HG03095 (cell line): ENCODE measurements around the gene C2CD4D.
"Not testable (repeated sequence)": the region's sequence is repeated elsewhere in the genome, so short reads cannot be mapped to it uniquely, and the experiment has no call there.

Experiments
- ATAC-seq: cut with Tn5 transposase; IDR thresholded peaks from one replicate; pipeline ENCODE4 v1.9.1; 2021; ENCODE audit warnings: moderate library complexity; ENCODE audit not compliant: unreplicated experiment

C2CD4D gene

GRCh38 chr1:151839457-151840403 lies at the start of gene C2CD4D:
Gene C2CD4D (minus strand): TSS chr1:151839820. CDS start chr1:151838989, 831 bp downstream.
- ATAC-seq, result no peak

GRCh38 chr1:151888972-151889570 lies 49.5 kb upstream of the C2CD4D start:
- ATAC-seq, result no peak

DNA sequence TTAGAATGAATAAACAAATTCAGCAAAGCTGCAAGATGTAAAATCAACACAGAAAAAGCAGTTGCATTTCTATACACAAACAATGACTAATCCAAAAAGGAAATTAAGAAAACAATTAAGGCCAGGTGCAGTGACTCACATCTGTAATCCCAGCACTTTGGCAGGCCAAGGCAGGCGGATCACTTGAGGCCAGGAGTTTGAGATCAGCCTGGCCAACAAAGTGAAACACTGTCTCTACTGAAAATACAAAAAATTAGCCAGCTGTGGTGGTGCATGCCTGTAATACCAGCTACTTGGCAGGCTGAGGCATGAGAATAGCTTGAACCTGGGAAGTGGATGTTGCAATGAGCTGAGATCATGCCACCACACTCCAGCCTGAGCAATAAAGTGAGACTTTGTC lies 47.4 kb upstream of the C2CD4D start:
- ATAC-seq, result no peak

- ATAC-seq, result no peak
Observed at GRCh38 chr1:151885479-151885878, 45.9 kb upstream of the C2CD4D start.

DNA sequence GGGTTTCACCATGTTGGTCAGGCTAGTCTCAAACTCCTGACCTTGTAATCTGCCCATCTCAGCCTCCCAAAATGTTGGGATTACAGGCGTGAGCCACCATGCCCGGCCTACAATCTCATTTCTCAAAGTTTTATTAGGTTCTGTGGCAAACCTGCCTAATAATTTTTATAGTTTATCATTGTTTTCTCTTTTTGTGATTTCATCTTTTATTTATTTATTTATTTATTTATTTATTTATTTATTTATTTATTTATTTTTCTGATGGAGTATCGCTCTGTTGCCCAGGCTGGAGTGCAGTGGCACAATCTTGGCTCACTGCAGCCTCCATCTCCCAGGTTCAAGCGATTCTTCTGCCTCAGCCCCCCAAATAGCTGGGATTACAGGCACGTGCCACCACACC lies 45.3 kb upstream of the C2CD4D start:
- not testable (repeated sequence) for ATAC-seq

DNA sequence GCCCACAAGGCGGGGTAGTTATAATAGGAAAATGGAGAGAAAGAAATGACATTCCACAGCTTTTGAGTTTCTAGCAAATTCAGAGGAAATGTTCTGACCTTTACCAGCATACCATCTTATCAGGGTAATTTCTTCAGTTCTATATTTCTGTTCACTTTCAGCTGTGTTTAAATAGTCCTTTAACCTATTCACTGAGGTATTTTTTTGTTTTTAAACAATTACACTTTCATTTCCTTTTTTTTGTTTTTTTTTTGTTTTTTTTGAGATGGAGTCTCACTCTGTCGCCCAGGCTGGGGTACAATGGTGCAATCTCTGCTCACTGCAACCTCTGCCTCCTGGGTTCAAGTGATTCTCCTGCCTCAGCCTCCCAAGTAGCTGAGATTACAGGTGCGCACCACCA lies 44.8 kb upstream of the C2CD4D start:
- ATAC-seq, result not testable (repeated sequence)

GRCh38 chr1:151883898-151884297 lies 44.3 kb upstream of the C2CD4D start:
- ATAC-seq, result not testable (repeated sequence)

DNA sequence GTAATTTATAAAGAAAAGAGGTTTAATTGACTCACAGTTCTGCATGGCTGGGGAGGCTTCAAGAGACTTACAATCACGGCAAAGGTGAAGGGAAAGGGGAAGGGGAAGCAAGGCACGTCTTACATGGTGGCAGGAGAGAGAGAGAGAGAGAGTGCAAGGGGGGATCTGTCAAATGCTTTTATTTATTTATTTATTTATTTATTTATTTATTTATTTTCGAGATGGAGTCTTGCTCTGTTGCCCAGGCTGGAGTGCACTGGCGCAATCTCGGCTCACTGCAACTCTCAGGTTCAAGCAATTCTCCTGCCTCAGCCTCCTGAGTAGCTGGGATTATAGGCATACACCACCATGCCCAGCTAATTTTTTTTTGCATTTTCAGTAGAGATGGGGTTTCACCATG lies 43.3 kb upstream of the C2CD4D start:
- ATAC-seq, result not testable (repeated sequence)

DNA sequence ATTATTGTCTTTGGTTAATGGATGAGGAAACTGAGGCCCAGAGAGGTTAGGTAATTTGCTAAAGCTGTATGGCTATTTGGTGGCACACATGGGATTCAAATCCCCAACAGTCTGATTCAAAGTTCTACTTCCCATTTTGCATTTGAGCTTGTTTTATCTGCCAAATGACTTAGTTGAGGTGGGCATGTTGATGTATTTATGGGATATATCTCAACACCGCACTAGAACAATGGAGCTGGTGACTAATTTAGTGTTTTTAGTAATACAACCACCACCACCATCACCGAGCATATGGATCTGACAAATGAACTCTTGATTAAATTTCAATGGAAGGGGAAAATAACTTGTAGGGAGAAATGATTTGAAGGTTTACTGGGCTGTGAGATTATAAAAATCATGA lies 42.8 kb upstream of the C2CD4D start:
- no peak for ATAC-seq

- no peak for ATAC-seq
Observed at GRCh38 chr1:151881479-151881878, 41.9 kb upstream of the C2CD4D start.

GRCh38 chr1:151875419-151876097 lies 35.9 kb upstream of the C2CD4D start:
- no peak for ATAC-seq

DNA sequence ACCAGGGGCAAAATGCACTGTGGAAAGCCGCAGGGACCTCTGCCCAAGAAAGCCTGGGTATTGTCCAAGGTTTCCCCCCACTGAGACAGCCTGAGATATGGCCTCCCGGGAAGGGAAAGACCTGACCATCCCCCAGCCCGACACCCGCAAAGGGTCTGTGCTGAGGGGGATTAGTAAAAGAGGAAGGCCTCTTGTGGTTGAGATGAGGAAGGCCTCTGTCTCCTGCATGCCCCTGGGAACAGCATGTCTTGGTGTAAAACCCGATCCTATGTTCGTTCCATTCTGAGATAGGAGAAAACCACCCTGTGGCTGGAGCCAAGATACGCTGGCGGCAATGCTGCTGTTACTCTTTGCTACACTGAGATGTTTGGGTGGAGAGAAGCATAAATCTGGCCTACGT lies 33.2 kb upstream of the C2CD4D start:
- ATAC-seq, result not testable (repeated sequence)

DNA sequence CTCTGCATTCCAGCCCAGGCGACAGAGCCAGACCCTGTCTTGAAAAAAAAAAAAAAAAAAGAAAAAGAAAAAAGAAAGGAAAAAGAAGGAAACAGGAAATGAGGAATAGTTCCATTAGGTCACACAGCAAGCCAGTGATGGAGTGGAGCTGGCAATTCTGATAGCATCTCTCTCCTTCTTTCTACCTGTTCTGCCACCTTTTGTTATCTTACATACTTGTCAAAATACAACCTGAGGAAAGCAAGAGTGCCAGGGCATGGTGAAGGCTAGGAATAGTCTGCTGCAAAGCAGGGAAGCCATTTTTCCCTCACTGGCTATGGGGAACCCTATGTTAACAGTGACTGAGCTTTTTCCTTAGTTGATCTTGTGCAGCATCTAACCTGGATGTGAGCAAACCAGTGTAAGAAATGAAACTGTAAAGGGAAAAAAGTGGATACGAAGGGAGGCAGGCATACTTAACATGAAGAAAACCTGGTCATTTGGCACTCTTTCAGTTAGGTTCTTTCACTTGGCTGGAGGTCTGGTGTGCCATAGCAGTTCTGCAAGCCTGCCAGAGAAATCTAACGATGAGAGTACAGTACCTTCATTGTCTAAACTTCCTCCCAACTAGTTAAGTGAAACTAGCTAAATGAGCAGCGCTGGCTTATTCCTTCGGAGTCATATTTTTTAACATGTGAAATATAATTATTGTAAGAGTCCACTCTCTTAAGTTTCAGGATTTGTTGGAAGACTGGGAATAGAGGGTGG lies 31.8 kb upstream of the C2CD4D start:
- ATAC-seq, result no peak

DNA sequence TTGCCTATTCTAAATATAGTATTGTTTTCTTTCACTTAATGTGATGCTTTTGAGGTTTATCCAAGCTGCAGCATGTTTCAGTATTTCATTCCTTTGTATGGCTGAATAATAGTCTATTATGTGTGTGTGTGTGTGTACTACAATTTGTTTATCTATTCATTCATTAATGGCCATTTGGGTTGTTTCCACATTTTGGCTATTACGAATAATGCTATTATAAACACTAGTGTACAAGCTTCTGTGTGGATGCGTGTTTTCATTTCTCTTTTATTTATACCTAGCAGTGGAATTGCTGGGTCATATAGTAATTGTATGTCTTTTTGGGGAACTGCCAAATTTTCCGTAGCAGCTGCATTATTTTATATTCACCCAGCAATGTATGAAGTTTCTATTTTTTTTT lies 28.9 kb upstream of the C2CD4D start:
- ATAC-seq, result no peak

- no peak for ATAC-seq
Observed at GRCh38 chr1:151867765-151868411, 28.3 kb upstream of the C2CD4D start.

DNA sequence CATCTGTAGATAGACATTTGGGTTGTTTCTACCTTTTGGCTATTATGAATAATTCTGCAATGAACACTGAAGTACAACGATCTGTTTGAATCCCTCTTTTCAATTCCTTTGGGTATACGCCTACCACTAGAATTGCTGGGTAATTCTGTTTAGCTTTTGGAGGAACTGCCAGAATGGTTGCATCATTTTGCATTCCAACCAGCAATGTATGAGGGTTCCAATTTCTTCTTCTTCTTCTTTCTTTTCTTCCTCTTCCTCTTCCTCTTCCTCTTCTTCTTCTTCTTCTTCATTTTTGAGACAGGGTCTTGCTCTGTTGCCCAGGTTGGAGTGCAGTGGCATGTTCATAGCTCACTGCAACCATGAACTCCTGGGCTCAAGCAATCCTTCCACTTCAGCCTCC lies 27.7 kb upstream of the C2CD4D start:
- ATAC-seq, result no peak

DNA sequence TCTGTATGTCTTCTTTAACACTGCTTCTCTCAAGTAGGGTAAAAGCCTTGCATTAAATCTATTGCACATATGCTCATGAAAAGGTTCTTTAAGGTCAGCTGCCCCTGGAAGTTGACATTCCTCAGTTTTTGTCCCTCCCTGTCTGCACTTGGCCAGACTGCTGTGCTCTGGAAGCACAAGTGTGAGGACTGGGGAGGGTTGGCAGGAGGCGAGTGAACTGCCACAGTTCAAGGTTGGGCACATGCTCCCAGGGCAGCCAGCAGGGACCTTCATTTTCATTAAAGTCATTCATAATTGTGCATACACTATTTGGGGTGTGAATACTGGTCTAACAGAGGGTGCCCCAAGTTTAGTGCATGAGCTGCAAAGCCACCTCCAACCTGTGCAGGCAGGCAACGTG lies 24.8 kb upstream of the C2CD4D start:
- no peak for ATAC-seq

DNA sequence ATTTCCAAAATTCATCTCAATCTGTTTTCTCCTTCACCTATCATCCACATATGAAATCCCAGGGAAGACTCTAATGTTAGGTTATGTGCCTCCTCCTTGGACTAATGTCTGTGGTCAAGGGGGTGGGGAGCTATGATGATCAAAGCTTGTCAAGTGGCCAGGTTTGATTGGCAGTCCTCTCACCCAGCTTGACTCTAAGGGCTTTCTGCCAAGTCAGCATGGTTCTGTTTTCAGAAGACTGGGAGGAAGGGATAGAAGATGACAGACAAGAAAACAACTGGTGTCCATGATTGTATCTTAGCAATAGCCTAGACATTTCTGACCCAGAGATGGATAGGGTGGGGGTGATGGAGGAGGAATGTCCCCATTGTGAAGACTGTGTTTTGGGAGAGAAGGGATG lies 23.0 kb upstream of the C2CD4D start:
- no peak for ATAC-seq

- ATAC-seq, result no peak
Observed at GRCh38 chr1:151860504-151861187, 21.0 kb upstream of the C2CD4D start.

GRCh38 chr1:151859891-151860293 lies 20.3 kb upstream of the C2CD4D start:
- no peak for ATAC-seq
